Thyroid gland (tissue), 4 donors: ENCODE results near the gene TLR10. TPM values are rescaled to one million over a fixed set of nuclear protein-coding genes. Genes with fewer than 3 reads are reported as not detected.

Experiments
- DNase-seq, 2 donors: peaks; one replicate each; pipeline ENCODE4 v3.0.0-alpha.2; 2019
- H3K27ac ChIP-seq, 3 donors: fragments of 200-600 bp; sonication (generic); 1 replicate in 2 of 3; 2 replicates in 1 of 3; pipeline ENCODE4 v1.5.1; 2016 to 2019; ENCODE audit warnings: mild to moderate bottlenecking in 1 of 3, moderate library complexity in 1 of 3
- H3K27me3 ChIP-seq: fragments of 200-600 bp; sonication (generic); one replicate; pipeline ENCODE4 v1.5.1; 2019
- H3K36me3 ChIP-seq, 2 donors: fragments of 200-600 bp; sonication (generic); one replicate each; pipeline ENCODE4 v1.5.1; 2016 to 2019
- H3K4me1 ChIP-seq, 2 donors: fragments of 200-600 bp; sonication (generic); one replicate each; pipeline ENCODE4 v1.5.1; 2017 to 2019
- H3K4me3 ChIP-seq, 3 donors: fragments of 200-600 bp; sonication (generic); replicated peaks in 1 of 3; 1 replicate in 2 of 3; 2 replicates in 1 of 3; pipeline ENCODE4 v1.5.1; 2016; ENCODE audit warnings: mild to moderate bottlenecking in 1 of 3
- H3K9me3 ChIP-seq: fragments of 200-600 bp; sonication (generic); one replicate; pipeline ENCODE4 v1.5.1; 2017
- POLR2A ChIP-seq, 2 donors: fragments of 450-650 bp; IDR thresholded peaks; one replicate each; pipeline ENCODE4 v1.6.1; 2017; ENCODE audit warnings: antibody characterized with exemption in 2 of 2, mild to moderate bottlenecking in 2 of 2, moderate library complexity in 1 of 2
- WGBS, 2 donors: methylation state at CpG; one replicate each; pipeline ENCODE4 v1.1.5; 2017; 5-methylcytosine and 5-hydroxymethylcytosine counted together
- intact Hi-C: fragments of 100-400 bp; cut with DNase I; formaldehyde crosslinking; loops from one replicate; pipeline ENCODE4 v1.15.1; 2023
- total RNA-seq, 4 donors: library from RNA; depleted of rRNA; stranded (reverse); fragments of >200 nt; gene quantifications; one replicate each; pipeline ENCODE4 v1.2.3, GENCODE V29; 2016
- TF ChIP-seq, protein P1 (sequence below), 6 experiments: fragments of 200-600 bp in 3 of 6; fragments of 450-650 bp in 3 of 6; sonication (generic) in 3 of 6; IDR thresholded peaks; one replicate each; pipeline ENCODE4 v1.5.1; 2016 to 2019; ENCODE audit warnings: antibody characterized with exemption in 6 of 6, mild to moderate bottlenecking in 2 of 6, inconsistent platforms in 1 of 6, moderate library complexity in 1 of 6

Gene TLR10
- total RNA-seq, 4 donors from 2014 or later = 0.10 to 0.83 TPM; not detected in 2

GRCh38 chr4:38823766-38824165 lies 41.0 kb upstream of the TLR10 start:
- intact Hi-C loops = no loop called here
- no peak overlapping the region for H3K27ac ChIP-seq
- no peak for TF ChIP-seq POLR2A (IDR thresholded peaks at IDR 0.05)
- TF ChIP-seq, protein P1, sequence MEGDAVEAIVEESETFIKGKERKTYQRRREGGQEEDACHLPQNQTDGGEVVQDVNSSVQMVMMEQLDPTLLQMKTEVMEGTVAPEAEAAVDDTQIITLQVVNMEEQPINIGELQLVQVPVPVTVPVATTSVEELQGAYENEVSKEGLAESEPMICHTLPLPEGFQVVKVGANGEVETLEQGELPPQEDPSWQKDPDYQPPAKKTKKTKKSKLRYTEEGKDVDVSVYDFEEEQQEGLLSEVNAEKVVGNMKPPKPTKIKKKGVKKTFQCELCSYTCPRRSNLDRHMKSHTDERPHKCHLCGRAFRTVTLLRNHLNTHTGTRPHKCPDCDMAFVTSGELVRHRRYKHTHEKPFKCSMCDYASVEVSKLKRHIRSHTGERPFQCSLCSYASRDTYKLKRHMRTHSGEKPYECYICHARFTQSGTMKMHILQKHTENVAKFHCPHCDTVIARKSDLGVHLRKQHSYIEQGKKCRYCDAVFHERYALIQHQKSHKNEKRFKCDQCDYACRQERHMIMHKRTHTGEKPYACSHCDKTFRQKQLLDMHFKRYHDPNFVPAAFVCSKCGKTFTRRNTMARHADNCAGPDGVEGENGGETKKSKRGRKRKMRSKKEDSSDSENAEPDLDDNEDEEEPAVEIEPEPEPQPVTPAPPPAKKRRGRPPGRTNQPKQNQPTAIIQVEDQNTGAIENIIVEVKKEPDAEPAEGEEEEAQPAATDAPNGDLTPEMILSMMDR (IDR thresholded peaks at IDR 0.05) = no peak
- WGBS, 2 donors = 91 to 93% methylated on average over 20 to 27 of the region's 27 CpGs
- no peak for DNase-seq
- H3K36me3 ChIP-seq = no peaks in the 10 kb centered on the region
- H3K4me3 ChIP-seq = no peak overlapping the region
- no peaks in the 10 kb centered on the region for H3K9me3 ChIP-seq
- no peaks in the 10 kb centered on the region for H3K4me1 ChIP-seq
- no peaks in the 10 kb centered on the region for H3K27me3 ChIP-seq

DNA sequence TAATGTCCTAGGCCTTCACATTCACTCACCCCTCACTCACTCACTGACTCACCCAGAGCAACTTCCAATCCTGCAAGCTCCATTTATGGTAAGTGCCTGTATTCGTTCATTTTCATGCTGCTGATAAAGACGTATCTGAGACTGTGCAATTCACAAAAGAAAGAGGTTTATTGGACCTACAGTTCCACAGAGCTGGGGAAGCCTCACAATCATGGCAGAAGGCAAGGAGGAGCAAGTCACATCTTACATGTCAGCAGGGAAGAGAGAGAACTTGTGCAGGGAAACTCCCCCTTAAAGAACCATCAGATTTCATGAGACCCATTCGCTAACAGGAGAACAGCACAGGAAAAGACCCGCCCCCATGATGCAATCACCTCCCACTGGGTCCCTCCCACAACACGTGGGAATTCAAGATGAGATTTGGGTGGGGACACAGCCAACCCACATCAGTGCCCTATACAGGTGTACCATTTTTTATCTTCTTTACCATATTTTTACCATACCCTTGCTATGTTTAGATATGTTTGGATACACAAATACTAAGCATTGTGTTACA lies 40.0 kb upstream of the TLR10 start:
- 87 to 93% methylated on average over 5 of the region's 5 CpGs for WGBS, 2 donors

DNA sequence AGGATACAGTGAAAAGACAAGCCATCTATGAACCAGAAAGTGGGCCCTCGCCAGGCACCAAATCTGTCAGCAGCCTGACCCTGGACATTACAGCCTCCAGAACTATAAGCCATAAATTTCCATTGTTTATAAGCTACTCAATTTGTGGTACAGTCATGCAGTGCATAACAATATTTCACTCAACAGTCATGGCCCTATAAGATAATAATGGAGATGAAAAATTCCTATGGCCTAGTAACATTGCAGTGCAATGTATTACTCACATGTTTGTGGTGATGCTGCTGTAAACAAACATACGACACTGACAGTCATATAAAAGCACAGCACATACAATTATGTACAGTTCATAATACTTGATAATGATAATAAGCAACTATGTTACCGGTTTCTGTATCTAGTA lies 38.9 kb upstream of the TLR10 start:
- Histone ChIP-seq H3K27ac (no peak overlapping the region), H3K27me3 (no peaks in the 10 kb centered on the region), H3K4me3 (no peak overlapping the region), H3K9me3 (no peaks in the 10 kb centered on the region), H3K36me3 (no peaks in the 10 kb centered on the region), H3K4me1 (no peaks in the 10 kb centered on the region)
- no peak for TF ChIP-seq POLR2A (IDR thresholded peaks at IDR 0.05)
- TF ChIP-seq, protein P1 (IDR thresholded peaks at IDR 0.05) = no peak
- 89 to 93% methylated on average over 3 of the region's 3 CpGs for WGBS, 2 donors
- DNase-seq = no peak
- intact Hi-C loops = no loop called here

More for the DNA sequence above, 40.0 kb upstream of the TLR10 start:
- no peak for TF ChIP-seq POLR2A (IDR thresholded peaks at IDR 0.05)
- TF ChIP-seq, protein P1 (IDR thresholded peaks at IDR 0.05) = no peak
- Histone ChIP-seq H3K27me3 (no peaks in the 10 kb centered on the region), H3K9me3 (no peaks in the 10 kb centered on the region), H3K27ac (no peak overlapping the region), H3K36me3 (no peaks in the 10 kb centered on the region), H3K4me1 (no peaks in the 10 kb centered on the region), H3K4me3 (no peak overlapping the region)
- intact Hi-C loops = no loop called here
- no peak for DNase-seq

DNA sequence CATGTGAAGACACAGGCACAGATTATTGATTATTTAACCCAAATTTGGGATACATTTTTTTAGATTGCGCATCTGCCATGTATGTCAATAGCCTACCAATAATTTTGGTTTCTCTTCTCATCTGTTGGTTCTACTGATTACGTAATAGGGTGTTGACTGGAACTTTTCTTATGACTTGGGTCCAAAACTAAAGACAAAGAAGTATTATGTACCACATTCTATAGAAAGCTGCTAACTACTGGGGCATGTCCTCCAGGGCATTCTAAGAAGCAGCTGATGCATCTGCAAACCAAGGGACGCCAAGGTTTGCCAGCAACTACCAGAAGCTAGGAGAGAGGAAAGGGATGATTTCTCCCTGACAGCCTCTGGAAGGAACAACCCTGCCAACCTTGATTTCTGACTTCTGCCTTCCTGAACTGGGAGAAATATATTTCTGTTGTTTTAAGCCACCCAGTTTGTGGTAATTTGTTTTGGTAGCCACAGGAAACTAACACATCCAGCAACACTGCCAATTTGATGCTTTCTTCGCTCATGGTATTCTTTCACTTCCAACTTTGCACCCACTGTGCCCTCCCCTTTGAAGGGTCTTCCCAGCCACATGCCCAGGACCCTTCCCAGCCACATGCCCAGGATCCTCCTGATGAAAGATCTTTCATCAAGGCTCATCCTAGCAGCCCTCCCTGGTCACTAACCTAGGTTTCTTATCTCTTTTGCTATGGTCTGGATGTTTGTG lies 37.7 kb upstream of the TLR10 start:
- no peak for DNase-seq
- WGBS, 2 donors = 84 to 86% methylated on average over 4 of the region's 4 CpGs

DNA sequence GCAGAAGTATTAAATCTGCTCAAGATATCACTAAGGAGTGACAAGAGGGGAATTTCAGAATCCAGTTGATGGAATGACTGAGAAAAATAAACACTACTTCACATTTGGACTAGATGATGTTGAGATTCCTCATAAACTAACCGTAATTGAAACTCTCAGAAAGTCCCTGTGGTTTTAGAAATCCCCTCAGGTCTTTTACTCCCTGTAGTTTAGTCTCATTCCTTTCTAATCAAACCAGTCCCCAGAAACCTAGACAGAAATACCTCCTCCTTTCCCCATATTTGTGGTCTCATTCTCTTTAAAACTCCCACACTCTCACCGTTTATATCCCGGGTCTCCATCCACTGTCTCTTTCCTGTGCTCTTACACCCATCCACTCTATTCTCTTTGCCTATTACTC lies 36.8 kb upstream of the TLR10 start:
- Histone ChIP-seq H3K36me3 (no peaks in the 10 kb centered on the region), H3K4me3 (no peak overlapping the region), H3K4me1 (no peaks in the 10 kb centered on the region), H3K27ac (no peak overlapping the region), H3K9me3 (no peaks in the 10 kb centered on the region), H3K27me3 (no peaks in the 10 kb centered on the region)
- DNase-seq = no peak
- intact Hi-C loops = no loop called here
- WGBS, 2 donors = 65 to 81% methylated on average over 3 of the region's 3 CpGs
- TF ChIP-seq, protein P1 (IDR thresholded peaks at IDR 0.05) = no peak
- no peak for TF ChIP-seq POLR2A (IDR thresholded peaks at IDR 0.05)

More for the DNA sequence above, 37.7 kb upstream of the TLR10 start:
- TF ChIP-seq, protein P1 (IDR thresholded peaks at IDR 0.05) = no peak
- no peak for TF ChIP-seq POLR2A (IDR thresholded peaks at IDR 0.05)
- intact Hi-C loops = no loop called here
- H3K4me3 ChIP-seq = no peak overlapping the region
- no peaks in the 10 kb centered on the region for H3K9me3 ChIP-seq
- no peak overlapping the region for H3K27ac ChIP-seq
- H3K4me1 ChIP-seq = no peaks in the 10 kb centered on the region
- H3K27me3 ChIP-seq = no peaks in the 10 kb centered on the region
- no peaks in the 10 kb centered on the region for H3K36me3 ChIP-seq
